Natural killer cell treated with Interleukin-12 subunit alpha and Interleukin-12 subunit beta and Interleukin-15 and Interleukin-18, amount 100 ng/mL, for 72 hours (primary cell): ENCODE data around the gene CKAP4. TPM values are rescaled to one million over a fixed set of nuclear protein-coding genes. Genes with fewer than 3 reads are reported as not detected.

Source experiments
- ATAC-seq, 2 donors: fragments of 150-1000 bp; cut with Tn5 transposase in 1 of 2; sonication (Bioruptor Pico), chemical (Tn5 transposase) in 1 of 2; 2 replicates each; pipeline ENCODE4 v1.10.0; 2021
- DNase-seq: peaks from one replicate; pipeline ENCODE4 v3.0.0; 2022; ENCODE audit warnings: low spot score
- H3K27ac Mint-ChIP-seq, 2 donors: 1 replicate in 1 of 2; 2 replicates in 1 of 2; pipeline ENCODE4 v1.8.0; 2022; ENCODE audit warnings: mixed read lengths in 2 of 2, mild to moderate bottlenecking in 1 of 2, moderate library complexity in 1 of 2
- H3K27me3 Mint-ChIP-seq, 2 donors: 1 replicate in 1 of 2; 2 replicates in 1 of 2; pipeline ENCODE4 v1.8.0; 2022; ENCODE audit warnings: mixed read lengths in 2 of 2
- H3K36me3 Mint-ChIP-seq: one replicate; pipeline ENCODE4 v1.8.0; 2022; ENCODE audit warnings: mixed read lengths
- H3K4me1 Mint-ChIP-seq, 2 donors: 1 replicate in 1 of 2; 2 replicates in 1 of 2; pipeline ENCODE4 v1.8.0; 2022; ENCODE audit warnings: low read depth in 2 of 2, mixed read lengths in 2 of 2, mild to moderate bottlenecking in 1 of 2
- H3K4me3 Mint-ChIP-seq: one replicate; pipeline ENCODE4 v1.8.0; 2022; ENCODE audit warnings: mixed read lengths
- H3K9me3 Mint-ChIP-seq: 2 replicates; pipeline ENCODE4 v1.8.0; 2022; ENCODE audit warnings: mixed read lengths
- total RNA-seq, 2 donors: library from RNA; stranded (reverse); gene quantifications; one replicate each; pipeline ENCODE4 v1.2.3, GENCODE V29; 2022

The CKAP4 gene
- total RNA-seq, 2 donors from 2014 or later, result 1.1 to 3.3 TPM

- H3K9me3 Mint-ChIP-seq, result no peaks in the 10 kb centered on the region
- DNase-seq, result no peak
- no peak for ATAC-seq
- H3K27ac Mint-ChIP-seq, result peak overlapping the region in 1 of 2 donors; percentile 22
- H3K4me3 Mint-ChIP-seq, result peak overlapping the region; percentile 65
- H3K27me3 Mint-ChIP-seq, result peaks cover 0 to 17% of the 10 kb centered on the region in 2 donors
- no peaks in the 10 kb centered on the region for H3K36me3 Mint-ChIP-seq
- peaks cover 7 to 10% of the 10 kb centered on the region in 2 donors for H3K4me1 Mint-ChIP-seq
Measured at GRCh38 chr12:106245767-106246166, 2.1 kb downstream of the CKAP4 start.

GRCh38 chr12:106243620-106244019 is 4.2 kb downstream of the CKAP4 start:
- Mint-ChIP-seq H3K4me3 (no peak overlapping the region), H3K4me1 (peaks cover 0 to 2% of the 10 kb centered on the region in 2 donors), H3K27me3 (peaks cover 0 to 13% of the 10 kb centered on the region in 2 donors), H3K36me3 (no peaks in the 10 kb centered on the region), H3K27ac (no peak overlapping the region), H3K9me3 (no peaks in the 10 kb centered on the region)
- ATAC-seq (no peak), DNase-seq (no peak)

- Mint-ChIP-seq H3K27ac (no peak overlapping the region), H3K36me3 (no peaks in the 10 kb centered on the region), H3K9me3 (no peaks in the 10 kb centered on the region), H3K4me1 (peaks cover 0 to 2% of the 10 kb centered on the region in 2 donors), H3K27me3 (peaks cover under 1 to 16% of the 10 kb centered on the region in 2 donors), H3K4me3 (no peak overlapping the region)
- DNase-seq (no peak), ATAC-seq (no peak)
Measured at GRCh38 chr12:106240821-106241220, 7.0 kb downstream of the CKAP4 start.

- no peak overlapping the region for H3K4me3 Mint-ChIP-seq
Measured at GRCh38 chr12:106239951-106240335, 7.9 kb downstream of the CKAP4 start.

GRCh38 chr12:106239241-106239950 is 8.4 kb downstream of the CKAP4 start:
- Mint-ChIP-seq H3K4me1 (no peaks in the 10 kb centered on the region), H3K36me3 (no peaks in the 10 kb centered on the region), H3K4me3 (no peak overlapping the region), H3K9me3 (no peaks in the 10 kb centered on the region), H3K27me3 (peaks cover 8 to 9% of the 10 kb centered on the region in 2 donors), H3K27ac (no peak overlapping the region)
- ATAC-seq (peak in 1 of 2 donors; percentile 32), DNase-seq (no peak)

More at GRCh38 chr12:106239951-106240335, 7.9 kb downstream of the CKAP4 start:
- ATAC-seq (no peak), DNase-seq (no peak)
- Mint-ChIP-seq H3K27me3 (peaks cover 9 to 11% of the 10 kb centered on the region in 2 donors), H3K36me3 (no peaks in the 10 kb centered on the region), H3K4me1 (no peaks in the 10 kb centered on the region), H3K9me3 (no peaks in the 10 kb centered on the region), H3K27ac (no peak overlapping the region)

- Mint-ChIP-seq H3K9me3 (no peaks in the 10 kb centered on the region), H3K27ac (no peak overlapping the region), H3K4me1 (no peaks in the 10 kb centered on the region), H3K27me3 (peaks cover 6 to 9% of the 10 kb centered on the region in 2 donors), H3K36me3 (no peaks in the 10 kb centered on the region), H3K4me3 (no peak overlapping the region)
- DNase-seq (no peak), ATAC-seq (no peak)
Measured at GRCh38 chr12:106238146-106238545, 9.7 kb downstream of the CKAP4 start.

GRCh38 chr12:106235770-106236169 is 12.1 kb downstream of the CKAP4 start:
- no peak for DNase-seq
- Mint-ChIP-seq H3K9me3 (no peaks in the 10 kb centered on the region), H3K4me3 (no peak overlapping the region), H3K27ac (no peak overlapping the region), H3K4me1 (no peaks in the 10 kb centered on the region), H3K27me3 (peaks cover 9 to 16% of the 10 kb centered on the region in 2 donors), H3K36me3 (no peaks in the 10 kb centered on the region)
- ATAC-seq, result no peak

GRCh38 chr12:106234449-106234848 is 13.4 kb downstream of the CKAP4 start:
- H3K9me3 Mint-ChIP-seq, result no peaks in the 10 kb centered on the region
- H3K4me1 Mint-ChIP-seq, result no peaks in the 10 kb centered on the region
- H3K36me3 Mint-ChIP-seq, result no peaks in the 10 kb centered on the region
- no peak overlapping the region for H3K27ac Mint-ChIP-seq
- ATAC-seq (no peak), DNase-seq (no peak)
- peaks cover 11 to 18% of the 10 kb centered on the region in 2 donors for H3K27me3 Mint-ChIP-seq
- H3K4me3 Mint-ChIP-seq, result no peak overlapping the region

- Mint-ChIP-seq H3K9me3 (no peaks in the 10 kb centered on the region), H3K27ac (no peak overlapping the region), H3K4me1 (no peaks in the 10 kb centered on the region), H3K36me3 (no peaks in the 10 kb centered on the region), H3K27me3 (peaks cover 11 to 18% of the 10 kb centered on the region in 2 donors), H3K4me3 (no peak overlapping the region)
- no peak for ATAC-seq
- DNase-seq, result no peak
Measured at GRCh38 chr12:106233011-106233410, 14.8 kb downstream of the CKAP4 start.

- H3K4me1 Mint-ChIP-seq, result peaks cover 5 to 9% of the 10 kb centered on the region in 2 donors
- H3K36me3 Mint-ChIP-seq, result no peaks in the 10 kb centered on the region
- DNase-seq (no peak), ATAC-seq (no peak)
- no peak overlapping the region for H3K27ac Mint-ChIP-seq
- H3K4me3 Mint-ChIP-seq, result no peak overlapping the region
- H3K9me3 Mint-ChIP-seq, result no peaks in the 10 kb centered on the region
- H3K27me3 Mint-ChIP-seq, result peaks cover 8 to 9% of the 10 kb centered on the region in 2 donors
Measured at GRCh38 chr12:106229036-106229591, 18.7 kb downstream of the CKAP4 start.

- H3K27ac Mint-ChIP-seq, result no peak overlapping the region
- no peaks in the 10 kb centered on the region for H3K9me3 Mint-ChIP-seq
- peaks cover 8 to 9% of the 10 kb centered on the region in 2 donors for H3K27me3 Mint-ChIP-seq
- H3K4me3 Mint-ChIP-seq, result no peak overlapping the region
- no peak for DNase-seq
- H3K4me1 Mint-ChIP-seq, result peaks cover 7 to 9% of the 10 kb centered on the region in 2 donors
- H3K36me3 Mint-ChIP-seq, result no peaks in the 10 kb centered on the region
- no peak for ATAC-seq
Measured at GRCh38 chr12:106228320-106228710, 19.5 kb downstream of the CKAP4 start.

- ATAC-seq (peak; percentile 63 to 79), DNase-seq (no peak)
- Mint-ChIP-seq H3K4me3 (no peak overlapping the region), H3K4me1 (peaks cover 7 to 9% of the 10 kb centered on the region in 2 donors), H3K27me3 (peaks cover 8 to 9% of the 10 kb centered on the region in 2 donors), H3K9me3 (no peaks in the 10 kb centered on the region), H3K27ac (peak overlapping the region in 1 of 2 donors; percentile 64), H3K36me3 (no peaks in the 10 kb centered on the region)
Measured at GRCh38 chr12:106227641-106228319, 20.0 kb downstream of the CKAP4 start.

- peak overlapping the region in 1 of 2 donors; percentile 64 for H3K27ac Mint-ChIP-seq
- H3K4me1 Mint-ChIP-seq, result peaks cover 7 to 9% of the 10 kb centered on the region in 2 donors
- no peak for ATAC-seq
- no peaks in the 10 kb centered on the region for H3K36me3 Mint-ChIP-seq
- H3K9me3 Mint-ChIP-seq, result no peaks in the 10 kb centered on the region
- peaks cover 8 to 10% of the 10 kb centered on the region in 2 donors for H3K27me3 Mint-ChIP-seq
- no peak for DNase-seq
- no peak overlapping the region for H3K4me3 Mint-ChIP-seq
Measured at GRCh38 chr12:106226884-106227640, 20.8 kb downstream of the CKAP4 start.
